ENCODE results near the gene AP5Z1.

Gene AP5Z1

GRCh38 chr7:4779118-4779517 lies 3.7 kb downstream of the AP5Z1 start:
- H3K27ac ChIP-seq, result no peak overlapping the region
- TF ChIP-seq CTCF (conservative IDR thresholded peaks at IDR 0.05) (no peak), ZFX (IDR thresholded peaks at IDR 0.05) (no peak)

- no peak overlapping the region for H3K27ac ChIP-seq
- TF ChIP-seq ZFX (IDR thresholded peaks at IDR 0.05), result no peak
- no peak for TF ChIP-seq CTCF (conservative IDR thresholded peaks at IDR 0.05)
Measured at GRCh38 chr7:4781366-4782069, 6.1 kb downstream of the AP5Z1 start.

DNA sequence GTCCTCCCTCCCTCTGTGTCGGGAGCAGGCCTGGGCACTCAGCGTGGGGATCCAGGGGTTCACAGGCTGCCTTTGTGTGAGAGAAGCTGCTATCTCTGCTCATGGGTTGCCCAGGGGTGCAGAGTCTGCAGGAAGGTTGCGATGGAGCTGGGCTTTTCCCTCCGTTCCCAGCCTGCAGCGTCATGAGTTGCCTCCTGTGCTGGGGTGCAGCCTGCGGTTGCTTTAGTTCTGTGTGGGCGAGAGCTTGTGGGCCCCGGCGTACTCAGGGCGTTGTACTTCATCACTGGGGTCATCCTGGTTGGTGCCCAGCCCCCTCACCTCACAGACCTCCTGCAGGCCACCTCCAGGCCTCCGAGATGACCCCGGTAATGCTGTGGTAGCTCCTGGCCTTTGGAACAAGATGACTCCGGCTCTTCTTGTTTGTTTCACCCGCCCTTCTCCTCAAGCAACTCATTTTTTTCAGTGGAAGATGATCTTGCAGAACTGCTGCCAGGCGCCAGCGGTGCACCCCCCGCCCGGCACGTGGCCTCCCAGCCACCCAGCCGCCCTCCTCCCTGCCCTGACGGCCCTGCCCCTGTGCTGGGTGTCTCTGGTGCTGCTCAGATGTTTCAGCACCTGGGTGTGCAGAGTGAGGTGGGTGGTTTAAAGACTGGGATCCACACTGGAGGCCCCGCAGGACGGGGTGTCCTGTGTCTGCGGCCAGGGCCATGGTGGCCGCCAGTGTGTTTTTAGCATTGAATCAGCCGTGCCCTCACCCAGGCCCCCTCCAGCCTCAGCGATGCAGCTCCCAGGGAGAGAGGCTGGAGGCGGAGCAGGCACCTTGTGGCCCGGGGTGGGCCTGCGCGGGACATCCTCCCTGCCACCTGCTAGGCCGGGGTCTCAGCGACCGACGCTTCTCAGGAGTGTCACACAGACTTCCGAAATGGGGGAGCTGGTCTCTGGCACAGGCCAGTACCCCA lies 7.2 kb downstream of the AP5Z1 start:
- TF ChIP-seq CTCF (conservative IDR thresholded peaks at IDR 0.05), result no peak
- TF ChIP-seq ZFX (IDR thresholded peaks at IDR 0.05), result no peak
- H3K27ac ChIP-seq, result no peak overlapping the region

- TF ChIP-seq ZFX (IDR thresholded peaks at IDR 0.05) (no peak), CTCF (conservative IDR thresholded peaks at IDR 0.05) (no peak)
Measured at GRCh38 chr7:4783292-4783652, 7.8 kb downstream of the AP5Z1 start.

GRCh38 chr7:4783762-4784351 lies 8.4 kb downstream of the AP5Z1 start:
- no peak overlapping the region for H3K27ac ChIP-seq
- TF ChIP-seq CTCF (conservative IDR thresholded peaks at IDR 0.05) (no peak), ZFX (IDR thresholded peaks at IDR 0.05) (no peak)

More at GRCh38 chr7:4783292-4783652, 7.8 kb downstream of the AP5Z1 start:
- H3K27ac ChIP-seq, result no peak overlapping the region

GRCh38 chr7:4784799-4785198 lies 9.4 kb downstream of the AP5Z1 start:
- H3K27ac ChIP-seq, result no peak overlapping the region
- TF ChIP-seq ZFX (IDR thresholded peaks at IDR 0.05) (no peak), CTCF (conservative IDR thresholded peaks at IDR 0.05) (no peak)

- no peak overlapping the region for H3K27ac ChIP-seq
- no peak for TF ChIP-seq ZFX (IDR thresholded peaks at IDR 0.05)
- no peak for TF ChIP-seq CTCF (conservative IDR thresholded peaks at IDR 0.05)
Measured at GRCh38 chr7:4785371-4785770, 9.9 kb downstream of the AP5Z1 start.

Measured in C4-2B (cell line).